ENCODE results near the gene SLC39A9.

GRCh38 chr14:69355607-69356281 is 42.7 kb upstream of the SLC39A9 start:
- TF ChIP-seq CTCF (IDR thresholded peaks at IDR 0.05 in 8 of 11, conservative IDR thresholded peaks at IDR 0.05 in 3 of 11) (no peak), POLR2A (IDR thresholded peaks at IDR 0.05) (no peak), POLR2AphosphoS5 (IDR thresholded peaks at IDR 0.05) (no peak)
